HG03097 (cell line): ENCODE results near the gene SURF6.
"Not testable (repeated sequence)": the region's sequence is repeated elsewhere in the genome, so short reads cannot be mapped to it uniquely, and the experiment has no call there.

ENCODE experiments used
- ATAC-seq: cut with Tn5 transposase; IDR thresholded peaks from one replicate; pipeline ENCODE4 v1.9.1; 2021; ENCODE audit not compliant: unreplicated experiment, low FRiP score

Gene SURF6

DNA sequence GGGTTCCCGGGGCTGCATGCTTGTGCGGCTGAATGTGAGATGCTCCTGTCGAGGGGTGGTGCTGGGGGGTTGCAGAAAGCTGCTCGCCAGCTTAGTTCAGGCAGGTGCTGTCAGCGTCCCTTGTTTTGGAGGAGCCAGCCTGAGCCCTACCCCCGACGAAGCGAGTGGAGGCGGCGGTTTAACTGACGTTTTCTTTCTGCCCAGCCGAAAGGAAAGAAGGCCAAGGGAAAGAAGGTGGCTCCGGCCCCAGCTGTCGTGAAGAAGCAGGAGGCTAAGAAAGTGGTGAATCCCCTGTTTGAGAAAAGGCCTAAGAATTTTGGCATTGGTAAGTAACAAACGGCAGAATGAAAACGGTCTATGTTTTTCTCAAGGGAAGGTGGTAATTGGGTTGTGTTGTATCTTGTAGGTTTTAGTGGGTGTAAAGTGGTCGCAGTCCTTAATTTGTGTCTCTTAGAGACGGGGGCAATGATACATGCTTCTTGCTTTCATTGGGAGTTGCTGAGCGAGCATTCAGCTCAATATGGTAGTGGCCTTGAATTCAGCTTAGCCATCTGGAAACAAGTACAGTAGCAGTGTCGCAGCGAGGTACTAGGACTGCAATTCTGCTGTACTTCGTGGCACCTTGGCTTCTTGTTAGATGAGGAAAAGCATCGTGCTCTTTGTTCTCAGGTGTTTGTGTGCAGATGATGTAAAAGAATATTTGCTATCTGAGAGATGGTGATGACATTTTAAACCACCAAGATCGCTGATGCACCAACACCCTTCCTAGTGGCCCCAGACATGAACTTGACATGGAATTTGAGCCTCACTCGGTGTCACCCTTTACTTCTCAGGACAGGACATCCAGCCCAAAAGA, 13.0 kb upstream of the SURF6 start:
- no peak for ATAC-seq

DNA sequence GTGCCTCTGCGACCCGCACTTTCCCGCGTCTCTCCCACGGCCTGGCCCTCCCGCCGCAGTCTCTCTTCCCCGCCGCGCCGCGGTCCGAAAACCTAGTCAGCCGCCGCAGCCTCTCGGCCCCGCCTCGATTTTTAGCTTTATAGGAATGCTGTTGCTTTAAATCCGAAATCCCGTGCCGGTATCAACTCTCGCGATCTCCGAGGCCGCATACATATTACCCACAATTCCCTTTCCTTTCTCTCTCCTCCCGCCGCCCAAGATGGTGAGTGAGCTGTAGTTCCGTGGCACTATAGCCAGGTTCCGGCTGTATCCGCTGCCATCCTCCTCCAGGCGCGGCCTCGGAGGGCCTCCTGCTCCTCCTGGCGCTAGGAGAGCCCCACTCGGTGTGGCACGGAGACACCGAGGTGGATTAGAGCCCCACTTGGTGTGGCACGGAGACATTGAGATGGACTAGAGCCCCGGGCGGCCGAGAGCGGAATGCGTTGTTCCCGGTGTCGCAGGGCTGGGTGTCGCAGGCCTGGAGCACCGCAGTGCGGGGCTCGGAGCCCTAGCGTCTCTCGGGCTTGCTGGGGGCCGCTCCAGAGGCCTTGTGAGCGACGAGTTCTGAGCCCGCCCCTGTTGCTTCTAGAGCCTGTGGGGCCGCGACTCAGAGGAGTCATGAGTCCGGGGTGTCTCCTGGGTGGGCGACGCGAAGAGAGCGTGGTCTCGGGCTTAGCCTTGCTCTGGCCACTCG, 12.2 kb upstream of the SURF6 start, which contains the start of the genes MED22 and RPL7A:
Gene MED22 (minus strand): TSS at position 147 of the 733 bp plus-strand sequence. CDS start 1,469 bp downstream, outside the sequence.
Gene RPL7A (plus strand): TSS at position 234 of the 733 bp plus-strand sequence. CDS start 26 bp downstream, at position 260.
- peak; percentile 70 for ATAC-seq

DNA sequence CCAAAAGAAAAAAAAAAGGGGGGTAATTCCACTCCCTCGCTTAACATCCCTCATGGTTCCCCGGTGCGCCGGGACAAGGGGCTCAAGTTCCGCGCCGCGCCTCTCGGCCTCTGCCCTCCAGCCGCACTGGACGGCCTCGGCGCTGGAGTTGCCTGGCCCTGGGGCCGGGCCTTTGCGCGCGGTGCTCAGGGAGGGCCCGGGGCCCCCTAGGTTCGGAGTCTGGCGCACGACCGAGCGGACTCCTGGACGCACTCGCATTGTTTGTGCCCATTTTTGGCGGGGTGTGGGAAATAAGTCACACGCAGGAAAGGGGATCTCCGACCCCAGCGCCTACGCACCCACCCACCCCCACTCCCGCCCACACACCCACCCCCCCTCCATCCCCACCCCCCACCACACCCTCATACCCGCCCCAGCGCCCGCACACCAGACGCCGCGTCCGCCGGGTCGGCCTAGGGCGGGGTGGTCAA, 11.6 kb upstream of the SURF6 start:
- peak; percentile 23 for ATAC-seq

DNA sequence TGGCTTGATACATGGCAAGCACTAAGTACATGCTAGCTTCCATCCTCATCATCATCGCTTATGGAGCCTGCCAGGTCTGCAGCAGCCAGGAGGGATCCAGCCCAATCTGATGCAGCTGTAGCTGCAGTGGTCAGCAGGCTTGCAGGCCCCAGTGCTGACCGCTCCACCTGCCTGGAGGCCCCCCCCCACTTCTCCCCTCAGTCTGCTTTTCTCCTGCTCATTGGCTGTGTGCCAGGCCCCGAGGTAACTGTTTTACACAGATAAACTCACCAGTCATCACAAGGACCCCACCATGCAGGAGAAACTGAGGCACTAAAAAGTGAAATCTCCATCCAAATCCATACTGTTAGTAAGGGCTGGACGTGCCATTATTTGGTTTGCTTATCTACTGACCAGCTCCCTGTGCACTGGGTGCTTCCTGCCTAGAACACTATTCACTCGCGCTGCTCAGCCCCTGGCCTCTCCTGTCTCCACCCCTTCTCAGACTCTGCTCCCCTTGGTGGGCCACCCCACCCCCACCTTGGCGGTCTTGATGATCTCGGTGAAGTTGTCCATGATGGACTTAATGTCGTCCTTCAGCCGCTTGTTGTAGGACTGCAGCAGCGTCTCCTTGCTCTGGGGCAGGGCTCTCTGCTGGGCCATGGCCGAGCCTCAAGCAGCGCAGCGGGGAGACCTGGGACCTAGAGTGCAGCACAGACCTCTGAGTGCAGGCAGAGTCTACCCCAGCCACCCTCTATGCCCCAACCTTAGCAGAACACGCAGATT, 10.2 kb upstream of the SURF6 start:
- no peak for ATAC-seq

DNA sequence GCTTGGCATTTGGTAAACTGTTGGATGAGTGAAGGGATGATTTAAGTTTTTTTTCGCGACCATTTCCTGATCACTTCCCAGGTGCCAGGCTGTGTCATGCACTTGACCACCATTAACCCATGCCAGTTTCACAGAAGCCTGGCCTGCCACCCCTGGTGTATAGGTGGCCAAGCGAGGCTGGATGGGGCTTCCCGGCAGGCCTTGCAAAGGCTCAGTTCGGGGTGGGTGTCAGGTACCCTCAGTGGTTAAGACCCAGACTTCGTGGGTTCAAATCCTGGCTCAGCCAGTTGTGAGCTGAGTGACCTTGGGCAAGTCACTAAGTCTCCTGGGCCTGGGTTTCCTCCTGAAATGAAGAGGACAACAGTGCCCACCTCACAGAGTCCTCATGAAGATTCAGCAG, 9.6 kb upstream of the SURF6 start:
- no peak for ATAC-seq

DNA sequence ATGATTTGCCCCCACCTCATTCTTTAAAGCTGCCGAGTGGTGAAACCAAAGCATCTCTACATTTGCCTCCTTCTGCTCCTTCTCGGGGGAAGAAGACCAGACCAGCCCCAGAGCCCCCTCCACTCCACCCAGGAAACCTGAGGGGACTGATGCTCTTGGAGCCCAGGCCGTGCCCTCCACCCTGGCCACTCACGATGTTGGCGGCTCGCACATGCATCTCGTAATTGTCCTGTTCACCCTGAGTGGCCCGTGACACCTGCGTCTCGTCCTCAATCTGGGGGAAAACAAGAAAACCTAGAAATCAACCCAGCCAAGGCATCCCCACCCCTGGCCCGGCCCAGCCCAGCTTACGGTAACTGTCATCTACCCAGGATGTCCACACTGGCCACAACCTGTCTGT, 9.0 kb upstream of the SURF6 start:
- no peak for ATAC-seq

DNA sequence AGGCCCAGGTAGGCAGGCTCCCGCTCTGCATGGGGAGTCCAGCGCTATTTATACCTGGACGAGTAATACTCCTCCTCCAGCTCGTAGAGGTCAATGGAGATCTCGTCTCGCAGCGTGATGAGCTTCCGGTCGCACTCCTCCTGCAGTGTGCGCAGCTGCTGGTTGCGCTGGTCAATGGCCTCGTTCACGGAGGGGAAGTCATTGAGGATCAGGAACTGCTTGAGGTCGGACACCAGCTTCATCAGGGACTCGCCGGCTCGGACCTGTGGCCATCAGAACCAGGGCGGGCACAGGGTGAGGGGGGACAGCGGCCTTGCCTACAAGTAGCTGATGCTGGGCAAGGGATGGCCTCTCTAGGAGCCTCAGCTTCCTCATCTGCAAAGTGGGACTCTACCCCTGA, 8.1 kb upstream of the SURF6 start:
- no peak for ATAC-seq

DNA sequence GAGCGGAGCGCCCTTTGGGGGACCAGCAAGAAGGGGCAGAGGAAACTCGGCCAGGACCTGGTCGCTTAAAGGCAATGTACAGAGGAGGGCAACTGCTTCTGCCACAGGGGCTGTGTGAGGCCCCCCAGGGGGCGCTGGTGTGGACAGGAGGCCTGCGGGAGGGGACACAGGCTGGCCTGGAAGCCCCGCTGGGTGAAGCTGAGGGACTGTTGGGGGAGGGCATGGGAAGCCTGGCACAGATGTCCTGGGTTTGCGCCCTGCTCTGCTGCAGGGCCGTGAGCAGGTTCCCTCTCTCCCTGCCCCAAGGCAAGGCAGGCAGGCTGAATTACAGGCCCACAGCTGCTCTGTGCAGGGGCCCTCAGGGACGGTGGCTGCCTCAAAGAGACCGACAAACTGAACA, 6.6 kb upstream of the SURF6 start:
- no peak for ATAC-seq

DNA sequence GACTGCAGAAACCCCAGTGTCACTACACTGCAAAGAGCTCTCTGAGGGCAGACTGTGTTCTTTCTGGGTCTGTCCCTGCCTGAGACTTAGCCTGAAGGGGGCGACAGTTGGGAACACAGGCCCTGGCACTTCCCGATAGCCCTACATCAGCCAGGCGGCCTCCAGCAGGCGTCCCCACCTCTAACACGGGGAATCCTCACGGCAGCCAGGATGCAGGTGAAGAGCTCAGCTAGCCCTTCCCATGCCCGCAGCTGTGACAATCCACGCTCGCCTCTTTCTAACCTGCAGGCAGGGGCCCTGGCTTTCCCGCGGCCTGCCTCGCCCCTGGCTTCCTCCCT, 6.0 kb upstream of the SURF6 start:
- no peak for ATAC-seq

DNA sequence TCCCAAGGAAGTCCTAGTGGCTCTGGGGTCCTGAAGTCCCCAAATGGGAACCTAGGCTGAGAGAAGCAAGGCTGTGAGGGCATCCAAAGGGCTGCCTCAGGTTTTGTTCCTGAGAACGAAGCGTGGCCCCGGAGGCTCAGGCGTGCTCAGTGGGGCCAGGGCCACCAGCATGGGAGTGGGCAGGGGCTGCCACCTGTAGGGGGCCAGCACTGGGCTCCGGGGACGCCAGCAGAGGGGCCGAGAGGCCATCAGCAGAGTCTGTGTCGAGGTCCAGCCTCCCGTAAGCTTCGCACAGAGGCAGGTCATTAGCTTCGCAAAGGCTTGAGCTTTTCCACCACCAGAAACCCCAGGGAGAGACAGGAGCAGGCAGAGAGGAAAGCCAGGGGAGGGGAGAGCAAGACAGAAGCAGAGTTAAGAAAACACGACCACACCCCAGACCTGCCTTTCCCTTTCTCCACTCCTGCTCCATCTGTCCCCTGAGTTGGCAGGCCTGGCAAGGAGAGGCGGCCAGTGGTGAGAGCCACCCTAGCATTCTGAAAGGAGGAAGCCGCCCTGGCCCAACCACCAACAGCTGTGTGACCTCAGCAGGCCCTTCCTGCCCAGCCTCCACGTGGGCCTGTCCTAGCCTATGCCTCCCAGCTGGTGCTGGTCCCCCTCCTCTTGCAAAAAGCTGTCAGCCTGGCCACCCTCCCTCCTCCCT, 5.5 kb upstream of the SURF6 start:
- ATAC-seq, result no peak

DNA sequence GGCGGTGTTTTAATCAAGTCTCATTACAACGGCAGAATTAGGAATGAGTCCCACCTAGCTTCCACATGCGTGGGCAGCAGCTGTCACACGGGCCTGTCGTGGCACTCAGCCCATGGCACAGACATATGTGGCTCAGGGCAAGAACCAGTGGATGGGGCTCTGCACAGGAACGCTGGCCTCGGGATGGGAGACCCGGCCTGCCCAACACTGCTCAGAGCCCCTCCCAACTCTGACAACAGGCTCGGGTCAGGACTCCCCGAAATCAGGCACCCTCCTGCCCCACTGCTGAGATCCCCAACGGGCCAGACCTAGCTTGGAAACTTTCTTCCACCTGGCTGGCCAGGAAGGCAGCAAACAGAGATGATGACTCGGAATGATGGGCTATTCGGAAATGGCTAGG, 4.9 kb upstream of the SURF6 start:
- ATAC-seq, result no peak

DNA sequence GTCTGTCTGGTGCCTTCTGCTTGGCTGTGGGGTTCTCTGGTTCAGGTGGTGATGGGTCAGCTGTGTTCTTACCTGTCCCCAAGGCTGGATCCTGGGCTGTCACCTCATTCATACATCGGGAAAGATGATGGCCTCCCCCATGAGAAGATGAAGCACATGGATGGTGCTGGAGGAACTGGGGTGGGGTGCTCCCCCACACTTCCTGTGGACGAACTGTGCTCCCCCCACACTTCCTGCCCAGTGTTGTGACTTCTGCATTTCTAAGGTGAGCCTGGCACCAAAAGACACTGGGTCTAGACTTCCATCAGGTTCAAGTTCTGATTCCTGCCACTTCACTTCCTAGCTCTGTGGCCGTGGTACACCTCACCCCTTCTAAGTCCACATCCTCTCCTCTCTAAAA, 4.3 kb upstream of the SURF6 start:
- no peak for ATAC-seq

DNA sequence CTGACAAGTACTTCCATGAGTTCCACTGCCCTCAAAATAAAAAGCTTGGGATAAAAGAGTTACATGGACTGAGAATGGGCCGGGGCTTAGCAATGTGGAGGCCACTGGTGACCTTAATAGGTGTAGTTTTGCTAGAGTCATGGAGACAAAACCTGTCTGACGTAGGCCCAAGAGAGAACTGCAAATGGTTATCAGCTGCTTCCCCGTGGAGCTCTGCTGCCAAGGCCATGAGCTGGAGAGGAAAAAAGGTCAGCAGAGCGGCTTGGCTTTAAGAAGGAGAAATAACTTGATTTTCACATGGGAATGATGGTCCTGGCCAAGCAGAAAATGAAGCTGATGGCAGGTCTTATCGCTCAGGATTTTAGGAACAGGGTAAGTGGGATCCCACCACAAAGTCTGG, 3.7 kb upstream of the SURF6 start:
- no peak for ATAC-seq

DNA sequence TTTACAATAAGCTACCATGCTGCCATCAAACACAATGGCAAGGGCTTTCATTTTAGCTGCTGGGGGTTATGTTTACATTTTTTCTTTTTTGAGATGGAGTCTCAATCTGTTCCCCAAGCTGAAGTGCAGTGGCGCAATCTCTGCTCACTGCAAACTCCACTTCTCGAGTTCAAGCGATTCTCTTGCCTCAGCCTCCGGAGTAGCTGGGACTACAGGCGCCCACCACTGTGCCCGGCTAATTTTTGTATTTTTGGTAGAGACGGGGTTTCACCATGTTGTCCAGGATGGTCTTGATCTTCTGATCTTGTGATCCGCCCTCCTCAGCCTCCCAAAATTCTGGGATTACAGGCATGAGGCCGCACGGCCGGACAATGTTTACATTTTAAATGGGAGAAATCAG, 1.1 kb downstream of the SURF6 start:
- not testable (repeated sequence) for ATAC-seq

DNA sequence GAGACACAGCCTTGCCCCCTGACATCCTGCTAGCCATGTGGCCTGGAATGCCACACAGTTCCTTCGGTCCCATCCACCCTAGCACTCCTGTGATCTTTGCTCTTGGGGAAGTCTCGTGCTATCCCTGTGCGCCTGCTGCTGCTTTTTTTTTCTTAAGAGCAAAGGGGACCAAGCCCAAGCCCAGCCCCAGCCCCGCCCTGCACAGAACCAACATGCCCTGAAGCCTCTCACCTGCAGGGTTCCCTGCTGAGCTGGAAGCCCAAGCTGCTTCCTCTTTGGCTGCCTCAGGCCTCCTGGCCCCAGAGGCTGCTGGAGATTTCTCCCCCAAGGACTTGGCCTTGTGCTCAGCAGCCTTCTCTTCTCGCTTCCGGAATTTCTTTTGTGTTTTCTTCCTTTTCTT, 1.8 kb downstream of the SURF6 start:
- ATAC-seq, result no peak

DNA sequence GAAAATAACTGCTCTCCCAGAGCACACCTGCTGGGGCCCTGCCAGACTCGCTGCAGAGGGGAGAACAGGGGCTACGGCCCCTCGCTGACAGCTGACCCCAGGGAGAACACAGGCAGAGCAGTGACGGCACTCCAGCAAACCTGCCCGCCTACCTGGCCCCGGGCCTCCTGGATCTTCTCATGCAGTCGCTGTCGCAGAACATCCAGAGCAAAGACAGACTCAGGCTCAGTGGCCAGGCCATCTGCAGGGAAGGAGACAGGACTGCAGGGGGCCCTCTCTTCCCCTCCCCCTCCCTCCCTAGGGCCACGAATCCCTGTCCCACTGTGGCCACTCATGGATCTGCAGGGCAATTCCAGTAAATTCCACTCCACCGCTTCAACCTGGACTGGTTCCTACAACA, 2.4 kb downstream of the SURF6 start:
- ATAC-seq, result no peak

DNA sequence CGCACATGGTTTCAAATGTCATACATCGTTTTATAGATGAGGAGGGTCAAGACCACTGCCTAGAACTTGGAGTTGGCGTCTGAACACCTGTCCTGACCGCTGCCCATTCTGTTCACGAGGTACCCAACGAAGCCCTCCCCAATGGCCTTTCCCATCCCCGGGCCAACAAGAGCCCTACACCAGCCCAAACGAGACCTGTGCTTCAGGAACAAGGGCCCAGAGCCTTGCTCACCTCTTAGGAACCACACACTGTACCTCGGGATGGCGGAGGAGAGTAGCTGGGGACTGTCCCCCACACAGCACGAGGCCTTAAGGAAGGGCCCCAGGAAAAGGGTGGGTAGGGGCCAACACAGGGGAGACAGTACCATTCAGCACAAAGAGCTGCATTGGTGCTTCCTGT, 3.0 kb downstream of the SURF6 start:
- no peak for ATAC-seq

DNA sequence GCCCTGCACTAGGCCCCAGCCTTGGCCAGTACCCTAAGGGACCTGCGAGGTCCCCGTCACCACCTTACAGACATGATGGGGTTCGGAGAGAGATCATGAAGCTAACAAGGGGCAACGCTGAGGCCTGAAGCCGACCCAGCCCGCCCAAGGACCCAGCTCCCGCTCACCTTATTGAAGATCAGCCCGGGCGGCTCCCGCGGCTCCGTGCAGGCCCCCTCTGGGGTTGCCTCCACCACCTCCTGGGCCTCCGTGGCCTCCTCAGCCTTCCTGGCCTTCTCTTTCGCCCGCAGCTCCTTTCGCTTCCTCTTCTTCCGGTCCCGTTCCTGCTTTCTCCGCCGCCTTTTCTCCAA, 3.6 kb downstream of the SURF6 start:
- ATAC-seq, result no peak

DNA sequence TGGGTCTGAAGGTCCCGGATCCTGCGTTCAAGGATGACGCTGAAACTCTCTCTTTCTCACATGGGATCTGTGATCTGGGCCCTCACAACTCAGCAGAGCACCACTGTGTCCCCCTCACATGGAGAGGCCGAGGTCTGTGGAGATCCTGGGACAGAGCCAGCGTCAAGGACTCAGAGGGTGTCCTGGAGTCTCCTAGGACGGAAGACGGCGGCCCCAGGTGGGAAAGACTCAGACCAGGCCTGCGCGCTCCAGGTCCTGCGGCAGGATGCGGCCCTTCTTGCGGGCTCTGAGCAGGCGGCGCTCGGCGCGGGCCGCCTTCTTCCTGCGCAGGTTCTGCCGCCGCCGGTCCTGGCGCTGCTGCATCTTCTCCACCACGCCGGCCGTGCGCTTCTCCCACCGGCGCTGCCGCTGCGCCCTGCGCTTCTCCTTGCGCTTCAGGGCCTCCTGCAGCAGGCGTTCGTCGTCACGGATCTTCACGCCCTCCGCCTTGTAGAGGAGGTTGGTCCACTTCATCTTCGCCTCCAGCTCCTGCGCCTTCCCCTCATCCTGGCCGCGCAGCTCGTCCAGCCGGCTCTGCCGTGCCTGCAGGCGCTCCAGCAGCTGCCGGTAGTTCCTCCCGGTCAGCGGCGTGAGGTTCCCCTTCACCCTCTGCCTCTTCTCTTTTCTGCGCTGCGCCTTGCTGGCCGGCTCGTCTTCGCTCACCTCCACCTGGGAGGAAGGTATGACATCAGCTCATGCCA, 4.2 kb downstream of the SURF6 start:
- no peak for ATAC-seq

DNA sequence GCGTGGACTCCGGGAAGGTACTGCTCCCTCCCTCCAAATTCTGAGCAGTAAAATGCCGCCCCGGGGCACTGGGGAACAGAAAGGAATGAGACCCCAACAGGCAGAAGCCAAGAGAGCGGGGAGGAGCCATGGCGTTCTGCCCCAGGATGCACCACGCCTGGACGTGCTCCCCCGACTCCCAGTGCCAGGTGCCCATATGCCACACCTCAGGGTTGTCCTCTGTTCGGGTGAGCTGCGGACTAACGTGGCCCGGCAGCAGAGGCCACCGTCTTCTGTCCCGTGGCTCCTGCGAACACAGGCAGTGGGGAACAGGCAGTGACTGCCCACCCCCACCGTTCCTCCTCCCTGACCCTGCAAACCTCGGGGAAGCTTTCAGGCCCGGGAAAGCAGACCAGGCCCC, 4.8 kb downstream of the SURF6 start:
- no peak for ATAC-seq
